ENCODE data around the gene MICALL2. TPM values are rescaled to one million over a fixed set of nuclear protein-coding genes. Genes with fewer than 3 reads are reported as not detected.
A peak's percentile ranks its signal among the peaks of the same experiment; 100 is the strongest.

MICALL2 gene
- total RNA-seq, 6 experiments from 2014 or later: 8.2 to 23.8 (median 13.6) TPM

- H3K4me3 ChIP-seq: no peak overlapping the region
- no peak overlapping the region for H3K27ac ChIP-seq
- intact Hi-C loops (cut with DNase I): no loop called here
- no peak for TF ChIP-seq POLR2A (IDR thresholded peaks at IDR 0.05)
- no peak for TF ChIP-seq CTCF (IDR thresholded peaks at IDR 0.05)
- H3K36me3 ChIP-seq: peaks cover 0 to 1% (median 0%) of the 10 kb centered on the region in 4 donors
- no peak for ATAC-seq
- H3K9me3 ChIP-seq: no peaks in the 10 kb centered on the region
- H3K4me1 ChIP-seq: no peaks in the 10 kb centered on the region
- no CpG with 5 or more reads among the region's 35 CpGs for WGBS (ENCODE audit: insufficient coverage, low coverage, low lambda C conversion rate, missing lambda C conversion rate)
- no peaks in the 10 kb centered on the region for H3K27me3 ChIP-seq
- DNase-seq: no peak
Observed at GRCh38 chr7:1434165-1434718, 25.0 kb downstream of the MICALL2 start.

GRCh38 chr7:1433128-1433920 lies 25.9 kb downstream of the MICALL2 start:
- intact Hi-C loops (cut with DNase I): no loop called here
- no peak for ATAC-seq

GRCh38 chr7:1432411-1433082 lies 26.7 kb downstream of the MICALL2 start:
- DNase-seq: peak; percentile 70 to 81 (median 74)
- Histone ChIP-seq H3K27ac (no peak overlapping the region), H3K9me3 (no peaks in the 10 kb centered on the region), H3K4me3 (no peak overlapping the region), H3K36me3 (no peaks in the 10 kb centered on the region), H3K27me3 (no peaks in the 10 kb centered on the region), H3K4me1 (no peaks in the 10 kb centered on the region)
- intact Hi-C loops (cut with DNase I): no loop called here
- 6% methylated on average over 6 of the region's 30 CpGs for WGBS (ENCODE audit: insufficient coverage, low coverage, low lambda C conversion rate, missing lambda C conversion rate)
- ATAC-seq: peak; percentile 69 to 87 (median 82)
- no peak for TF ChIP-seq POLR2A (IDR thresholded peaks at IDR 0.05)
- TF ChIP-seq CTCF (IDR thresholded peaks at IDR 0.05): peak; percentile 83 to 98 (median 97)

More at GRCh38 chr7:1433128-1433920, 25.9 kb downstream of the MICALL2 start:
- WGBS (ENCODE audit: insufficient coverage, low coverage, low lambda C conversion rate, missing lambda C conversion rate): 82% methylated on average over 2 of the region's 25 CpGs
- Histone ChIP-seq H3K27ac (no peak overlapping the region), H3K4me1 (no peaks in the 10 kb centered on the region), H3K36me3 (peaks cover 0 to 1% (median 0%) of the 10 kb centered on the region in 4 donors), H3K9me3 (no peaks in the 10 kb centered on the region), H3K4me3 (no peak overlapping the region), H3K27me3 (no peaks in the 10 kb centered on the region)
- DNase-seq: no peak
- no peak for TF ChIP-seq CTCF (IDR thresholded peaks at IDR 0.05)
- no peak for TF ChIP-seq POLR2A (IDR thresholded peaks at IDR 0.05)

GRCh38 chr7:1431634-1432380 lies 27.5 kb downstream of the MICALL2 start:
- H3K4me3 ChIP-seq: no peak overlapping the region
- no peak overlapping the region for H3K27ac ChIP-seq
- DNase-seq (no peak), ATAC-seq (peak in 1 of 4 donors; percentile 4)
- H3K36me3 ChIP-seq: no peaks in the 10 kb centered on the region
- WGBS (ENCODE audit: insufficient coverage, low coverage, low lambda C conversion rate, missing lambda C conversion rate): 30% methylated on average over 4 of the region's 22 CpGs
- no peaks in the 10 kb centered on the region for H3K27me3 ChIP-seq
- H3K4me1 ChIP-seq: no peaks in the 10 kb centered on the region
- TF ChIP-seq CTCF (IDR thresholded peaks at IDR 0.05) (no peak), POLR2A (IDR thresholded peaks at IDR 0.05) (no peak)
- intact Hi-C loops (cut with DNase I): no loop called here
- H3K9me3 ChIP-seq: no peaks in the 10 kb centered on the region

Data from right lobe of liver (tissue), 6 donors.